Measurements from ENCODE around the gene SLC9A7.

The SLC9A7 gene

DNA sequence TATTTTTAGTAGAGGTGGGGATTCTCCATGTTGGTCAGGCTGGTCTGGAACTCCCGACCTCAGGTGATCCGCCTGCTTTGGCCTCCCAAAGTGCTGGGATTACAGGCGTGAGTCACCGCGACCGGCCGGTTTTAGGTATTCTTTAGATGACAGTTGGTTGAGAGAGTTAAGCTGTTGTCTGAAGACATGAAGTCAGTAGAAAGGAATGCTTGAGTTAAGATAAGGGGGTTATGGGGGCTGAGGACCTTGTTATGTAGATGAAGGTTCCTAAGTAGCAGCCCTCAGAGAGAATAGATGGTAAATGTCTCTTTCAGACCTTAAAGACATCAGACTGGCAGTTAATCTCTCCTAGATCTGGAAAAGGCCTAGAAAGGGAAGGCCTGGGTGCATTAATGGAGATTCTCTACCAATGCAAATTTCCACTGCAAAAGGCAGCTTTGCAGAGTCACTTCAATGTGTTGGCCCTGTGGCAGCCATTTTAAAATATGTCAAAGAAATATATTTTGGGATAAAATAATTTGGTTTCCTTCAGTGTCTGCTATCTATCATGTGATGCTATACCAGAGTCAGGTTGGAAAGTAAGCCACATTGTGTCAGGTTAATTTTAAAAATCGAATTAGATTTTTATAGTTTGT, 207.3 kb downstream of the SLC9A7 start:
- no peak overlapping the region for H3K27ac ChIP-seq
- H3K27me3 ChIP-seq (ENCODE audit: control insufficient read depth, insufficient read depth, low read length), result no peaks in the 10 kb centered on the region
- no peak overlapping the region for H3K4me3 ChIP-seq (ENCODE audit: low read depth, low read length)
- TF ChIP-seq, protein P1, sequence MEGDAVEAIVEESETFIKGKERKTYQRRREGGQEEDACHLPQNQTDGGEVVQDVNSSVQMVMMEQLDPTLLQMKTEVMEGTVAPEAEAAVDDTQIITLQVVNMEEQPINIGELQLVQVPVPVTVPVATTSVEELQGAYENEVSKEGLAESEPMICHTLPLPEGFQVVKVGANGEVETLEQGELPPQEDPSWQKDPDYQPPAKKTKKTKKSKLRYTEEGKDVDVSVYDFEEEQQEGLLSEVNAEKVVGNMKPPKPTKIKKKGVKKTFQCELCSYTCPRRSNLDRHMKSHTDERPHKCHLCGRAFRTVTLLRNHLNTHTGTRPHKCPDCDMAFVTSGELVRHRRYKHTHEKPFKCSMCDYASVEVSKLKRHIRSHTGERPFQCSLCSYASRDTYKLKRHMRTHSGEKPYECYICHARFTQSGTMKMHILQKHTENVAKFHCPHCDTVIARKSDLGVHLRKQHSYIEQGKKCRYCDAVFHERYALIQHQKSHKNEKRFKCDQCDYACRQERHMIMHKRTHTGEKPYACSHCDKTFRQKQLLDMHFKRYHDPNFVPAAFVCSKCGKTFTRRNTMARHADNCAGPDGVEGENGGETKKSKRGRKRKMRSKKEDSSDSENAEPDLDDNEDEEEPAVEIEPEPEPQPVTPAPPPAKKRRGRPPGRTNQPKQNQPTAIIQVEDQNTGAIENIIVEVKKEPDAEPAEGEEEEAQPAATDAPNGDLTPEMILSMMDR (IDR thresholded peaks at IDR 0.05), result no peak
- no peak overlapping the region for H2AFZ ChIP-seq
- no peaks in the 10 kb centered on the region for H3K9me3 ChIP-seq (ENCODE audit: control insufficient read depth, low read length)
- no peaks in the 10 kb centered on the region for H3K36me3 ChIP-seq (ENCODE audit: control insufficient read depth, insufficient read depth, low read length)
- no peak overlapping the region for H3K9ac ChIP-seq
- H3K79me2 ChIP-seq, result no peaks in the 10 kb centered on the region
- no peak overlapping the region for H3K4me2 ChIP-seq (ENCODE audit: low read length)
- H3K4me1 ChIP-seq, result no peaks in the 10 kb centered on the region

DNA sequence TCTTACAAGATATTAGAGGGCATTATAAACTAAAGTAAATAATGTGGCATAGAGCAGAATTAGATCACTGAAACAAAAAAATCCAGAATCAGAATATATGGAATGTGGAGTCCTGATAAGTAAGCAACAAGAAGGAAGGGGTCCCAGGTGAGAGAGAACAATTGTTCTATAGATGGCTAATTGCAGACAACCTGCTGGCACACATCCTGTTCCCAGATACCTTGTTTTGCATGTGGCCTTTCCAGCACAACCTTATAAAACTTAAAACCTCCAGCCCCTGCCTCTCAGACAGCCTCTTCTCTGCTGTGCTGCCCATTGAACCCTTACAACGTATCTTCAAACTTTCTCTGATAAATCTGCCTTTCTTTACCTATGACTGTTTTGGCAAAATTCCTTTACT, 209.0 kb downstream of the SLC9A7 start:
- peaks cover 12% of the 10 kb centered on the region for H3K79me2 ChIP-seq
- TF ChIP-seq, protein P1 (IDR thresholded peaks at IDR 0.05), result no peak
- no peak overlapping the region for H2AFZ ChIP-seq
- no peaks in the 10 kb centered on the region for H3K9me3 ChIP-seq (ENCODE audit: control insufficient read depth, low read length)
- no peak overlapping the region for H3K27ac ChIP-seq
- H3K4me2 ChIP-seq (ENCODE audit: low read length), result no peak overlapping the region
- peaks cover 2% of the 10 kb centered on the region for H3K4me1 ChIP-seq
- no peak overlapping the region for H3K9ac ChIP-seq
- H3K36me3 ChIP-seq (ENCODE audit: control insufficient read depth, insufficient read depth, low read length), result no peaks in the 10 kb centered on the region
- no peak overlapping the region for H3K4me3 ChIP-seq (ENCODE audit: low read depth, low read length)
- H3K27me3 ChIP-seq (ENCODE audit: control insufficient read depth, insufficient read depth, low read length), result no peaks in the 10 kb centered on the region

Data from parathyroid adenoma (tissue), 2 donors.